GM08714 (cell line): ENCODE measurements around the gene NUDT1.

Source experiments
- H3K4me3 ChIP-seq: fragments of 200-500 bp; sonication (Bioruptor generic); 2 replicates; pipeline ENCODE4 v1.5.1; 2014; ENCODE audit warnings: mild to moderate bottlenecking, low read length, inconsistent platforms
- ZNF274 ChIP-seq: IDR thresholded peaks from 2 replicates; pipeline ENCODE4 v1.6.1; 2012; ENCODE audit warnings: mild to moderate bottlenecking, low read depth, low read length

Gene NUDT1

DNA sequence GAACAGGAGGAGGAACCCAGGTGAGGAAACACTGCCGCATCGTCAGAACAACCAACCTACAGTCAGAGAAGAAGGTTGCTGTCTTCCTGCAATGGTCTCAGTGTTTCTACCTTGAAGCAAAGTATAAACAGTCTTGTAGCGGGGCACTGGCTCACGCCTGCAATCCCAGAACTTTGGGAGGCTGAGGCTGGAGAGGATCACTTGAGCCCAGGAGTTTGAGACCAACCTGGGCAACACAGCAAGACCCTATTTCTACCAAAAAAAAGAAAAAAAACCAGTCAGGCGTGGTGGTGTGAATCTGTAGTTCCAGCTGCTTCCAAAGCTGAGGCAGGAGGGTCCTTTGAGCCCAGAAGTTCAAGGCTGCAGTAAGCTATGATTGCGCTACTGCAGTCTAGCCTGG, 48.9 kb downstream of the NUDT1 start:
- TF ChIP-seq ZNF274 = no peak
- H3K4me3 ChIP-seq = no peak overlapping the region

- TF ChIP-seq ZNF274 = no peak
- H3K4me3 ChIP-seq = no peak overlapping the region; the same call in 1 of the 2 replicates
These were observed 54.1 kb downstream of the NUDT1 start for GRCh38 chr7:2295936-2296620.

DNA sequence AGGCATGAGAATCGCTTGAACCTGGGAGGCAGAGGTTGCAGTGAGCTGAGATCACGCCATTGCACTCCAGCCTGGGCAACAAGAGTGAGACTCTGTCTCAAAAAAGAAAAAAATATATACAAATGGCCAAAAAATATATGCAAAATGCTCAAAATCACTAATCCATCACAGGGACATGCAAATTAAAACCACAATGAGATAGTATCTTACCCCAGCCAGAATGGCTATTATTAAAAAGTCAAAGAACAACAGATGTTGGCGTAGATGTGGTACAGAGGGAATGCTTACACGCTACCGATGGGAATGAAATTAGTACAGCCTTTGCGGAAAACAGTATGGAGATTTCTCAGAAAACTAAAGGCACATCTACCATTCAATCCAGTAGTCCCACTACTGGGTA, 54.8 kb downstream of the NUDT1 start:
- H3K4me3 ChIP-seq = no peak overlapping the region; the same call in 1 of the 2 replicates
- no peak for TF ChIP-seq ZNF274

- TF ChIP-seq ZNF274 = no peak
- H3K4me3 ChIP-seq = peak overlapping the region; percentile 74; the same call in 1 of the 2 replicates
These were observed 57.3 kb downstream of the NUDT1 start for GRCh38 chr7:2299131-2299829.

DNA sequence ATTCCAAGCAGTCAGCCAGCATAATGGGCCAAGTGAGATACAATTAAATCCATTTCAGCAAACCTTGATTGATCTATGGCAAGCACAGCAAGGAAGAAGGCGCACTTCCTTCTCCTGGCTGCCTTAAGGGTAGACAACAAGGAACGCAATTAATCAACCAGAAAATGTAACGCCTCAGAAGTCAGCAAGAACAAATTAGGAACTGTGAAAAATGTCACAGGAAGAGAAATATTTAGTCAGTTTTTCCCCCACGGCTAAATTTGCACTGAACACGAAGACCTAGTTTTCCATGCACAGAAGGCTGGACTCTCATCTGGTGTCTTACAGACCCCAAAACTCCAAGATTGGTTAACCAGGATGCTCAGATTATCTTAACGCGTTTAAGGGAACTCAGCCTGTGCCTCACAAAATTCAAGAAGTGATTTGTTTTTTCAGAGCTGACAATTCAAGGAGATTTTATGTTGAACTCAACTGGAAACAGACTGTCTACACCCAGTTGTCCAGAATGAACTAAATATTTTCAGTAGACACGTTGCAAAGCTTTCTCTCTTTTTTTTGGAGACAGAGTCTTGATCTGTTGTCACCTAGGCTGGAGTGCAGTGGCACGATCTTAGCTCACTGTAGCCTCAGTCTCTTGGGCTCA, 58.0 kb downstream of the NUDT1 start:
- TF ChIP-seq ZNF274 = no peak
- H3K4me3 ChIP-seq = peak overlapping the region; percentile 74; the same call in 1 of the 2 replicates
